Brain microvascular endothelial cell (primary cell): ENCODE data around the gene PIANP.

Source experiments
- DNase-seq: peaks from one replicate; pipeline ENCODE4 v3.0.0-alpha.2; 2020
- H3K27ac ChIP-seq: fragments of 250-450 bp; sonication (Bioruptor Pico); 2 replicates; pipeline ENCODE4 v1.5.1; 2020; ENCODE audit warnings: mild to moderate bottlenecking, moderate library complexity
- H3K27me3 ChIP-seq: fragments of 250-450 bp; sonication (Bioruptor Pico); replicated peaks from 2 replicates; pipeline ENCODE4 v1.5.1; 2020; ENCODE audit warnings: mild to moderate bottlenecking
- H3K36me3 ChIP-seq: fragments of 250-450 bp; sonication (Bioruptor Pico); replicated peaks from 2 replicates; pipeline ENCODE4 v1.5.1; 2020; ENCODE audit warnings: mild to moderate bottlenecking
- H3K4me3 ChIP-seq: 2 replicates; pipeline ENCODE4 v1.5.1; 2011; ENCODE audit warnings: low read depth, mild to moderate bottlenecking, control low read depth, low read length, moderate library complexity
- in situ Hi-C: cut with HindIII; loops from 2 replicates; pipeline ENCODE4 v1.10.0; 2017; ENCODE audit warnings: low sequenced_read_pairs, low pct_ligation_motif_present
- TF ChIP-seq, protein P1 (sequence below): IDR thresholded peaks from 2 replicates; pipeline ENCODE4 v1.5.1; 2011; ENCODE audit warnings: low read depth, mild to moderate bottlenecking, moderate library complexity, low read length, control low read depth, inconsistent platforms; ENCODE audit errors: missing control alignments

The PIANP gene

DNA sequence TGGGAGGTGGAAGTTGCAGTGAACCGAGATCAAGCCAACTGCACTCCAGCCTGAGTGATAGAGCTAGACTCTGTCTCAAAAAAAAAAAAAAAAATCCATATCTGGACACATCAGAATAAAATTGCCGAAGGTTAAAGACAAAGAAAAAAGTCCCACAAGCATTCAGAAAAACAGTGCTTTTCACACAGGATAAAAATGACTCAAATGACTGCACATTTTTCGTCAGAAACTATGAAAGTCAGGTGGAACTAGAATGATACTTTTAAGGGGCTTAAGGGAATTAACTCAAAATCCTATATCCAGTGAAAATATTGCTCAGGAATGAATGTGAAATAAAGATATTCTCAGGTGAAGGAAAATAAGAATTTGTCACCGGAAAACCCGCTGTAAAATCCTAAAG is 36.1 kb upstream of the PIANP start:
- no peak for DNase-seq
- Histone ChIP-seq H3K27ac (no peak overlapping the region), H3K27me3 (no peaks in the 10 kb centered on the region), H3K36me3 (peaks cover 3% of the 10 kb centered on the region), H3K4me3 (no peak overlapping the region)
- in situ Hi-C loops = no loop called here
- TF ChIP-seq, protein P1, sequence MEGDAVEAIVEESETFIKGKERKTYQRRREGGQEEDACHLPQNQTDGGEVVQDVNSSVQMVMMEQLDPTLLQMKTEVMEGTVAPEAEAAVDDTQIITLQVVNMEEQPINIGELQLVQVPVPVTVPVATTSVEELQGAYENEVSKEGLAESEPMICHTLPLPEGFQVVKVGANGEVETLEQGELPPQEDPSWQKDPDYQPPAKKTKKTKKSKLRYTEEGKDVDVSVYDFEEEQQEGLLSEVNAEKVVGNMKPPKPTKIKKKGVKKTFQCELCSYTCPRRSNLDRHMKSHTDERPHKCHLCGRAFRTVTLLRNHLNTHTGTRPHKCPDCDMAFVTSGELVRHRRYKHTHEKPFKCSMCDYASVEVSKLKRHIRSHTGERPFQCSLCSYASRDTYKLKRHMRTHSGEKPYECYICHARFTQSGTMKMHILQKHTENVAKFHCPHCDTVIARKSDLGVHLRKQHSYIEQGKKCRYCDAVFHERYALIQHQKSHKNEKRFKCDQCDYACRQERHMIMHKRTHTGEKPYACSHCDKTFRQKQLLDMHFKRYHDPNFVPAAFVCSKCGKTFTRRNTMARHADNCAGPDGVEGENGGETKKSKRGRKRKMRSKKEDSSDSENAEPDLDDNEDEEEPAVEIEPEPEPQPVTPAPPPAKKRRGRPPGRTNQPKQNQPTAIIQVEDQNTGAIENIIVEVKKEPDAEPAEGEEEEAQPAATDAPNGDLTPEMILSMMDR = no peak

- Histone ChIP-seq H3K27ac (peak overlapping the region; percentile 64), H3K4me3 (no peak overlapping the region), H3K36me3 (peaks cover 12% of the 10 kb centered on the region), H3K27me3 (no peaks in the 10 kb centered on the region)
- DNase-seq = peak; percentile 62
- TF ChIP-seq, protein P1 = peak; percentile 87
- in situ Hi-C loops = no loop called here
Observed at GRCh38 chr12:6735448-6736191, 35.0 kb upstream of the PIANP start.

DNA sequence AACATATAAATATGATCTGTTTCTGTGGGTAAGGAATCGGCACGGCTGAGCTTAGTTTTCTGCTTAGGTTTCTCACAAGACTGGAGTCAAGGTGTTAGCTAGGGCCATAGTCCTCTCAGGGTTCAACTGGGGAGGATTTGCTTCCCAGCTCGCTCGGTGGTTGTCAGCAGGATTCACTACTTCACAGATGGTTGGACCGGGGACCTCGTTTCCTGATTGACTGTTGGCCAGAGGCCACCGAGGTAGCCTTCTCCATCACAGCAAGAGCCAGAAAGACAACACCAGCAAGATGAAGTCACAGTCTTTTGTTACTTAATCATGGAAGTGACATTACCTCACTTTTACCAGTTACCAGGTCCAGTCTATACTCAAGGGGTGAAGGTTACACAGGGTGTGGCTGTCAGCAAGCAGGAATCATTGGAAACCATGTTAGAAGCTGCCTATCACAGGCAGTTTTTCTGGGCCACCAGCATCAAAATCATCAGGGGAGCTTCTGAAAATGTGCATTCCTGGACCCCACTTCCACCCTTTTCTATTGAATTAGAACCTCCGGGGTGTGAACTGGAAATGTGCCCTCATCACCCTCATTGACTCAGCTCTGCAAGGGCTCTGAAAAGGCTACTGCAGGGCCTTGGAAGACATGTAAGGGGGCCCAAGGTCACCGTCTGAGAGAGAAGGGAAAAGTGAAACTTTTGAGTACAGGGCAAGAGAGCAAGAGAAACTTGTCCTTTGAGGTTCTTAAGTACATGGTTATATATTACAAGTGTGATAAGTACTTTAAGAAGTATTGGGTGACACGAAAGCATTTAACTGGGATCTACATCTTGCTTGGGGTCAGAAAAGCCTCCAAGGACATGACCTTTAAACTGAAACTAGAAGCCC is 34.1 kb upstream of the PIANP start:
- in situ Hi-C loops = no loop called here
- TF ChIP-seq, protein P1 = no peak
- DNase-seq = no peak
- Histone ChIP-seq H3K27me3 (no peaks in the 10 kb centered on the region), H3K27ac (no peak overlapping the region), H3K4me3 (no peak overlapping the region), H3K36me3 (peaks cover 21% of the 10 kb centered on the region)

GRCh38 chr12:6730169-6730568 is 29.6 kb upstream of the PIANP start:
- no peak overlapping the region for H3K27ac ChIP-seq
- TF ChIP-seq, protein P1 = peak; percentile 11
- in situ Hi-C loops = no loop called here
- DNase-seq = no peak
- peaks cover 44% of the 10 kb centered on the region for H3K36me3 ChIP-seq
- H3K4me3 ChIP-seq = no peak overlapping the region
- H3K27me3 ChIP-seq = no peaks in the 10 kb centered on the region

- in situ Hi-C loops = no loop called here
- TF ChIP-seq, protein P1 = no peak
- Histone ChIP-seq H3K27ac (no peak overlapping the region), H3K4me3 (no peak overlapping the region), H3K36me3 (peaks cover 44% of the 10 kb centered on the region), H3K27me3 (no peaks in the 10 kb centered on the region)
- no peak for DNase-seq
Observed at GRCh38 chr12:6729186-6729585, 28.6 kb upstream of the PIANP start.
